Measurements from ENCODE around the gene RNF31.
A peak's percentile ranks its signal among the peaks of the same experiment; 100 is the strongest.

RNF31 gene

DNA sequence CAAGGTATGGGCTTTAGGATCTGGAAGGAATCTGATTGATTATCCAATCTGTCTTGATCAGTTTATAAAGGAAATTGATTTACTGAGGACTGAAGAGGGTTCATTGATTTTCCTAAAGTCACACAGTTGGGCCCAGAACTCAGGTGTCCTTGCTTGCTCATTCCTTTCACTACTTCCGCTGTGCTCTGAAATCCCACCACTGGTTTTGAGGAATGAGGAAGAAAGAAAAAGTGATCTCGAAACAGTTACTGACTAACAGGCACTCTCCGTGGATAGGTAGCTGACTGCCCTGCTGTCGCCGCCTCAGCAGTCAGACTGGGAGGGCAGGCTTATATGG lies 16.9 kb upstream of the RNF31 start, which contains the start of gene FITM1:
Gene FITM1, plus strand, starts transcription at position 280 of the 337 bp plus-strand sequence. CDS start 905 bp downstream, outside the sequence.
- Mint-ChIP-seq H3K9me3 (no peaks in the 10 kb centered on the region), H3K27ac (no peak within 1 kb of the TSS), H3K4me3 (no peak within 1 kb of the TSS), H3K36me3 (no peaks in the 10 kb centered on the region), H3K4me1 (peaks cover 20% of the 10 kb centered on the region)
- DNase-seq (ENCODE audit: low spot score in 2 of 2) (no peak), ATAC-seq (no peak)

DNA sequence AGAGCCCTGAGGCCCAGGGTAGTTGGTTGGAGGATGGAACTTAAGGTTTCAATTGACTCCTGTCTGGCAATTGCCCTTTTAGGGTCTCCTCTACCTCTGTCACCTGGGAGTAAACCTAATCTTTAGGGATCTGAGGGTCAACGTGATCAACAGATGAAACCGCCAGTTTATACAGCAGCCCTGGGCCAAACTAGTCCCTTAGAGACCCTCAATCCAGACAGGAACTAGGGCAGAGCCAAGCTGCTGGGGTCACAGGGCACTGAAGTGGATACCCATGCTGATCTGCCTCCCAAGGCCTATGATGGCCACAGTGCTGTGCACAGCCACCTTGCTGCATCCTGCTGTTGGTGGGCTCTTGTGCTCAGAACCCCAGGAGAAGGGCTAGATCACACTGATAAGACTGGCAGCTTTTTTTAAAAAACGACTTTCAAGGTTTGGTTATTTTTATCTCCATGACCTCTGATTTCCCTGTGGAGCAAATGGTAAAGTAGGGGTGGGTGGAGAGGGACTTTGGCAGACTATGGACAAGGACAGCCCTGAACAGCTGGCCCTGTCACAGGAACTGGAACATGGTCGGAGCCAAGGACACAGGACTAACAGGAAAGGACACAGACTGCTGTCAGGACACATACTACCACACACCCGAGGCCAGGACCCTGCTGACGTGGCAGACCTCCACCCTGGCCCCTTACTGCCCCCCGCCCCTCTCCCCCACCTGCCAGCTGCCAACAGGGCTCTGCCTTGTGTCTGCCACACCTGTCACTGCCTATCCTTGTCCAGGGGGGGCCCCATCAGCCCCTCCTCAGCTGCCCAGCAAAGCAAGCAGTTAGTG lies 16.4 kb upstream of the RNF31 start:
- no peak overlapping the region for H3K4me3 Mint-ChIP-seq
- H3K27ac Mint-ChIP-seq: no peak overlapping the region
- DNase-seq (ENCODE audit: low spot score in 2 of 2) (no peak), ATAC-seq (no peak)
- H3K36me3 Mint-ChIP-seq: no peaks in the 10 kb centered on the region
- peaks cover 24% of the 10 kb centered on the region for H3K4me1 Mint-ChIP-seq
- H3K9me3 Mint-ChIP-seq: no peaks in the 10 kb centered on the region

DNA sequence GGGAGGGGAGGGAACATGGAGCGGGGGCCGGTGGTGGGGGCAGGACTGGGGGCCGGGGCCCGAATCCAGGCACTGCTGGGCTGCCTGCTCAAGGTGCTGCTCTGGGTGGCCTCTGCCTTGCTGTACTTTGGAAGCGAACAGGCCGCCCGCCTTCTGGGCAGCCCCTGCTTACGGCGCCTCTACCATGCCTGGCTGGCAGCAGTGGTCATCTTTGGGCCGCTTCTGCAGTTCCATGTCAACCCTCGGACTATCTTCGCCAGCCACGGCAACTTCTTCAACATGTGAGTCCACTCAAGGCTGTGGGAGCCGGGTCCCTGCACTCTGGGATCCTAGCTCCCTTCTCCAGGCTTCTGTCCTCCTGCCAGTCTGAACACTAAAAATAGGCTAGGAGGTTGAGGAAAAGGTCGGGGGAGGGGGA lies 15.7 kb upstream of the RNF31 start:
- Mint-ChIP-seq H3K27ac (peak overlapping the region; percentile 91), H3K9me3 (no peaks in the 10 kb centered on the region), H3K4me3 (no peak overlapping the region), H3K4me1 (peaks cover 25% of the 10 kb centered on the region), H3K36me3 (peaks cover under 1% of the 10 kb centered on the region)
- ATAC-seq: no peak
- no peak for DNase-seq (ENCODE audit: low spot score in 2 of 2)

GRCh38 chr14:24132061-24132685 lies 15.1 kb upstream of the RNF31 start:
- Mint-ChIP-seq H3K9me3 (no peaks in the 10 kb centered on the region), H3K27ac (peak overlapping the region; percentile 91), H3K4me1 (peaks cover 31% of the 10 kb centered on the region), H3K36me3 (peaks cover 7% of the 10 kb centered on the region), H3K4me3 (no peak overlapping the region)
- no peak for ATAC-seq
- DNase-seq (ENCODE audit: low spot score in 2 of 2): no peak

GRCh38 chr14:24132976-24133375 lies 14.3 kb upstream of the RNF31 start:
- ATAC-seq (no peak), DNase-seq (ENCODE audit: low spot score in 2 of 2) (no peak)
- H3K36me3 Mint-ChIP-seq: peaks cover 15% of the 10 kb centered on the region
- H3K9me3 Mint-ChIP-seq: no peaks in the 10 kb centered on the region
- H3K4me3 Mint-ChIP-seq: no peak overlapping the region
- H3K4me1 Mint-ChIP-seq: peaks cover 39% of the 10 kb centered on the region
- peak overlapping the region; percentile 91 for H3K27ac Mint-ChIP-seq

GRCh38 chr14:24133735-24134134 lies 13.6 kb upstream of the RNF31 start:
- no peaks in the 10 kb centered on the region for H3K9me3 Mint-ChIP-seq
- H3K36me3 Mint-ChIP-seq: peaks cover 23% of the 10 kb centered on the region
- H3K4me3 Mint-ChIP-seq: no peak overlapping the region
- peaks cover 47% of the 10 kb centered on the region for H3K4me1 Mint-ChIP-seq
- H3K27ac Mint-ChIP-seq: no peak overlapping the region
- no peak for ATAC-seq
- no peak for DNase-seq (ENCODE audit: low spot score in 2 of 2)

GRCh38 chr14:24135584-24135833 lies 11.8 kb upstream of the RNF31 start:
- H3K36me3 Mint-ChIP-seq: peaks cover 40% of the 10 kb centered on the region
- ATAC-seq (peak; percentile 2), DNase-seq (ENCODE audit: low spot score in 2 of 2) (no peak)
- H3K27ac Mint-ChIP-seq: peak overlapping the region; percentile 81
- no peaks in the 10 kb centered on the region for H3K9me3 Mint-ChIP-seq
- peak overlapping the region; percentile 87 for H3K4me3 Mint-ChIP-seq
- peaks cover 59% of the 10 kb centered on the region for H3K4me1 Mint-ChIP-seq

- Mint-ChIP-seq H3K9me3 (no peaks in the 10 kb centered on the region), H3K4me3 (peak within 1 kb of the TSS; percentile 87), H3K4me1 (peaks cover 64% of the 10 kb centered on the region), H3K36me3 (peaks cover 46% of the 10 kb centered on the region), H3K27ac (peak within 1 kb of the TSS; percentile 92)
- ATAC-seq (peak; percentile 94), DNase-seq (ENCODE audit: low spot score in 2 of 2) (peak; percentile 91 to 97)
Observed at GRCh38 chr14:24135834-24136683, 11.2 kb upstream of the RNF31 start, which contains the start of gene PSME1. Gene PSME1, plus strand, starts transcription at chr14:24136194. Its CDS starts 69 bp downstream, at chr14:24136263.

DNA sequence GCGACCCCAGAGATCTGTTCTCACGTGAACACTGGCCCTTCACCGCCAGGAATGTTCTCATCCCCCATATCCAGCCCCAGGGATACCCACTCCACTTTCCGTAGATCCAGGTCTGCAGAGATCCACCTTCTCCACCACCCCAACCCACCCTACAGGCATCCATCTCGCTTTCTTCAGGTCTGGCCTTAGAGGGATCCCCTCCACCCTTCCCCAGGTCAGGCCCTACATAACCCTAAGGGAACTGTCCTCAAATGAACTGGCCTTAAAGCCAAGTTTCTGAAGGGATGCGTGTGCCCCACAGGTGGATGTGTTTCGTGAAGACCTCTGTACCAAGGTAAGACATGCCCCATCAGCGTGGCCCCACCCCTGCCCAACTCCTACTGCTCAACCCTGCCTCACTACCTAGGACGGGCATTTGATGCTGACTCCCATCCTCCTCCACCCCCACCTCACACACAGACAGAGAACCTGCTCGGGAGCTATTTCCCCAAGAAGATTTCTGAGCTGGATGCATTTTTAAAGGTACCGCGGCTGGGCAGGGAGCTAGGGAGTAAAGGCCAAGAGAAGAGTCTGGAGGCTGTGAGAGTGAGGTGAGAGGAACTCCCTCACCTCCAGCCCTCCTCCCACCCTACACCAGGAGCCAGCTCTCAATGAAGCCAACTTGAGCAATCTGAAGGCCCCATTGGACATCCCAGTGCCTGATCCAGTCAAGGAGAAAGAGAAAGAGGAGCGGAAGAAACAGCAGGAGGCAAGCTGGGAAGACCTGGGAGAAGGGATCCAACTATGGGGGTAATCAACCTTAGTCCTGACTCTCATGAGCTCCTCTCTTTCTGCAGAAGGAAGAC lies 10.4 kb upstream of the RNF31 start:
- H3K4me3 Mint-ChIP-seq: peak overlapping the region; percentile 87
- H3K9me3 Mint-ChIP-seq: no peaks in the 10 kb centered on the region
- H3K36me3 Mint-ChIP-seq: peaks cover 54% of the 10 kb centered on the region
- peaks cover 64% of the 10 kb centered on the region for H3K4me1 Mint-ChIP-seq
- DNase-seq (ENCODE audit: low spot score in 2 of 2) (no peak), ATAC-seq (no peak)
- H3K27ac Mint-ChIP-seq: peak overlapping the region; percentile 92

DNA sequence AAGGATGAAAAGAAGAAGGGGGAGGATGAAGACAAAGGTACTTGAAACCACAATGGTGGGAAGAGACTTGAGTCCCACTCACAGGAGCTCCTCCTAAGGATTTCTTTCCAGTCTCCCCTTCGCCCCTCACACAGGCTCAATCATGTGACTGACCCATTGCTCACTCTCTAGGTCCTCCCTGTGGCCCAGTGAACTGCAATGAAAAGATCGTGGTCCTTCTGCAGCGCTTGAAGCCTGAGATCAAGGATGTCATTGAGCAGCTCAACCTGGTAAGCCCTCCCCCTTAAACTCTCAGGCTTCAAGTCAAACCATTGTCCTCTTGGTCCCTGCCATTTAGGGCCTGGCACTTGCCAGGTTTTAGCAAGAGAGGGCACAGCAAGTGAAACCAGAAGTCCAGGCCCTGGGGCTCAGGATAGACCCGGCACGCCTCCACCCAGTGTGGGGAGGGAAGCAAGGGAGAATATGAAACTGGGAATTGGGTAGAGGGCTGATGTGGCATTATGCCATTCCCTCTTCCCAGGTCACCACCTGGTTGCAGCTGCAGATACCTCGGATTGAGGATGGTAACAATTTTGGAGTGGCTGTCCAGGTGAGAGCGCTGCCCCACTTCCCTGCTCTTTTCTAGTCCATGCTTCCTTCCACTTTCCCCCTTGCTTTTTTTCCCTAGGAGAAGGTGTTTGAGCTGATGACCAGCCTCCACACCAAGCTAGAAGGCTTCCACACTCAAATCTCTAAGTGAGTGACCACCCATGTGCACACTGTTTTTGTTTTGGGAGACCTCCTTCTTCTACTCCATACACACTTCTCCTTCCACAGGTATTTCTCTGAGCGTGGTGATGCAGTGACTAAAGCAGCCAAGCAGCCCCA lies 9.5 kb upstream of the RNF31 start:
- Mint-ChIP-seq H3K36me3 (peaks cover 63% of the 10 kb centered on the region), H3K4me3 (peak overlapping the region; percentile 87), H3K4me1 (peaks cover 62% of the 10 kb centered on the region), H3K9me3 (no peaks in the 10 kb centered on the region), H3K27ac (peak overlapping the region; percentile 92)
- ATAC-seq (no peak), DNase-seq (ENCODE audit: low spot score in 2 of 2) (no peak)

DNA sequence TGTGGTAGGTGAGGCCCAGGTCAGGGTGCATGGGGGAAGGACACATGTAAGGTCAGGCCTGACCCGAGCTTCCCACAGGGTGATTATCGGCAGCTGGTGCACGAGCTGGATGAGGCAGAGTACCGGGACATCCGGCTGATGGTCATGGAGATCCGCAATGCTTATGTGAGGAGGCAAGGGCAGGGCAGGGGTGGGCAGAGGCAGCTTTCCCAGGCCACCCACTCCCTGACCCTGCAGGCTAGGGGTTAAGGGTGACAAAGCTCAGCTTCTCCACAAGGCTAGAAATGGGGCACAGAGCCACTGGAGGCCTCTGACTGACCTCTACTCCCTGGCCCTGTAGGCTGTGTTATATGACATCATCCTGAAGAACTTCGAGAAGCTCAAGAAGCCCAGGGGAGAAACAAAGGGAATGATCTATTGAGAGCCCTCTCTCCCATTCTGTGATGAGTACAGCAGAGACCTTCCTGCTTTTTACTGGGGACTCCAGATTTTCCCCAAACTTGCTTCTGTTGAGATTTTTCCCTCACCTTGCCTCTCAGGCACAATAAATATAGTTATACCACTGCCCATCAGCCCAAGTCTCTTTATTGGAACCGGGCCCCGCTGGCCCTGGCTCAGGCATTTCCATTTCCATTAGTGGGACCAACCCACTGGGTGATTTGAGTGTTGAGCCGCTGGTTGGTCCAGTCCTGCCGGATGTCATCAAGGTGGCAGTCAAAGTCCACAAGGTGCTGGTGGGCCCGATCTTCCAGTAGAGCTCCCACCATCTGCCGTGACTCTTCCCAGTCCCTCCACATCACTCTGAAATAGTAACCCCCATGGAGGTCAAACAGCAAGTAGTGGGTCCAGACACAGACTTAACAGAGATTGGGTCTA lies 8.7 kb upstream of the RNF31 start:
- DNase-seq (ENCODE audit: low spot score in 2 of 2): no peak
- Mint-ChIP-seq H3K4me1 (peaks cover 67% of the 10 kb centered on the region), H3K4me3 (peak overlapping the region; percentile 87), H3K36me3 (peaks cover 72% of the 10 kb centered on the region), H3K9me3 (no peaks in the 10 kb centered on the region), H3K27ac (peak overlapping the region; percentile 56)
- no peak for ATAC-seq

- peak overlapping the region; percentile 56 for H3K27ac Mint-ChIP-seq
- peaks cover 73% of the 10 kb centered on the region for H3K4me1 Mint-ChIP-seq
- no peak for DNase-seq (ENCODE audit: low spot score in 2 of 2)
- peaks cover 79% of the 10 kb centered on the region for H3K36me3 Mint-ChIP-seq
- H3K9me3 Mint-ChIP-seq: no peaks in the 10 kb centered on the region
- H3K4me3 Mint-ChIP-seq: peak overlapping the region; percentile 87
- no peak for ATAC-seq
Observed at GRCh38 chr14:24139272-24139934, 7.9 kb upstream of the RNF31 start.
